ENCODE results near the gene P2RY13.

P2RY13 gene

GRCh38 chr3:151276687-151277042 lies 52.7 kb downstream of the P2RY13 start:
- H3K4me3 ChIP-seq (replicated peaks; ENCODE audit: low read depth, low read length): no peak overlapping the region
- DNase-seq (ENCODE audit: extremely low read depth, low read depth): no peak
- TF ChIP-seq, protein P1, sequence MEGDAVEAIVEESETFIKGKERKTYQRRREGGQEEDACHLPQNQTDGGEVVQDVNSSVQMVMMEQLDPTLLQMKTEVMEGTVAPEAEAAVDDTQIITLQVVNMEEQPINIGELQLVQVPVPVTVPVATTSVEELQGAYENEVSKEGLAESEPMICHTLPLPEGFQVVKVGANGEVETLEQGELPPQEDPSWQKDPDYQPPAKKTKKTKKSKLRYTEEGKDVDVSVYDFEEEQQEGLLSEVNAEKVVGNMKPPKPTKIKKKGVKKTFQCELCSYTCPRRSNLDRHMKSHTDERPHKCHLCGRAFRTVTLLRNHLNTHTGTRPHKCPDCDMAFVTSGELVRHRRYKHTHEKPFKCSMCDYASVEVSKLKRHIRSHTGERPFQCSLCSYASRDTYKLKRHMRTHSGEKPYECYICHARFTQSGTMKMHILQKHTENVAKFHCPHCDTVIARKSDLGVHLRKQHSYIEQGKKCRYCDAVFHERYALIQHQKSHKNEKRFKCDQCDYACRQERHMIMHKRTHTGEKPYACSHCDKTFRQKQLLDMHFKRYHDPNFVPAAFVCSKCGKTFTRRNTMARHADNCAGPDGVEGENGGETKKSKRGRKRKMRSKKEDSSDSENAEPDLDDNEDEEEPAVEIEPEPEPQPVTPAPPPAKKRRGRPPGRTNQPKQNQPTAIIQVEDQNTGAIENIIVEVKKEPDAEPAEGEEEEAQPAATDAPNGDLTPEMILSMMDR (IDR thresholded peaks at IDR 0.05; ENCODE audit: low read depth, low read length, missing control alignments): no peak
